OCI-LY3 (cell line): ENCODE measurements around the gene UNC119B.

Source experiments
- H2AFZ ChIP-seq: fragments of 200-600, 300-600 bp; shearing (Covaris generic); 2 replicates; pipeline ENCODE4 v1.6.0; 2014; ENCODE audit warnings: antibody characterized with exemption, low read depth, low read length
- H3K27ac ChIP-seq: fragments of 200-600, 300-600 bp; sonication (generic); 2 replicates; pipeline ENCODE4 v1.5.1; 2014; ENCODE audit warnings: mild to moderate bottlenecking, low read length, moderate library complexity, mixed read lengths
- H3K27me3 ChIP-seq: fragments of 200-600, 300-600 bp; sonication (generic); 2 replicates; pipeline ENCODE4 v1.6.1; 2014; ENCODE audit warnings: low read depth, low read length, mixed read lengths
- H3K36me3 ChIP-seq: fragments of 200-600, 300-600 bp; sonication (generic); replicated peaks from 2 replicates; pipeline ENCODE3; 2014; ENCODE audit warnings: low read depth, low read length, mixed read lengths
- H3K4me1 ChIP-seq: fragments of 300-600, 200-600 bp; sonication (generic); 2 replicates; pipeline ENCODE4 v1.6.1; 2014; ENCODE audit warnings: low read length, mixed read lengths
- H3K4me2 ChIP-seq: fragments of 200-600, 300-600 bp; sonication (generic); 2 replicates; pipeline ENCODE4 v1.6.1; 2014; ENCODE audit warnings: low read length, mixed read lengths
- H3K4me3 ChIP-seq: fragments of 300-600, 200-600 bp; sonication (generic); 2 replicates; pipeline ENCODE4 v1.5.1; 2014; ENCODE audit warnings: antibody characterized with exemption, mild to moderate bottlenecking, low read length, moderate library complexity
- H3K79me2 ChIP-seq: fragments of 300-600, 200-600 bp; shearing (Covaris generic); 2 replicates; pipeline ENCODE4 v1.6.1; 2014; ENCODE audit warnings: mild to moderate bottlenecking, low read length, mixed read lengths
- H3K9ac ChIP-seq: fragments of 300-600, 200-600 bp; shearing (Covaris generic); 2 replicates; pipeline ENCODE4 v1.6.0; 2014; ENCODE audit warnings: mild to moderate bottlenecking, low read length, moderate library complexity
- H3K9me3 ChIP-seq: fragments of 200-600, 300-600 bp; shearing (Covaris generic); 2 replicates; pipeline ENCODE4 v1.6.1; 2014; ENCODE audit warnings: low read length, mixed read lengths; ENCODE audit not compliant: insufficient read depth
- H4K20me1 ChIP-seq: fragments of 200-600, 300-600 bp; sonication (generic); 2 replicates; pipeline ENCODE4 v1.6.1; 2016; ENCODE audit warnings: low read length, mixed read lengths; ENCODE audit not compliant: insufficient read depth
- EZH2phosphoT487 ChIP-seq: fragments of 200-600 bp; shearing (Covaris generic); IDR thresholded peaks from 2 replicates; pipeline ENCODE4 v1.6.1; 2018; ENCODE audit warnings: antibody characterized with exemption, mixed run types, low read depth
- TF ChIP-seq, protein P1 (sequence below): fragments of 200-600, 300-600 bp; sonication (generic); IDR thresholded peaks from 2 replicates; pipeline ENCODE4 v1.5.1; 2014; ENCODE audit warnings: antibody characterized with exemption, low read length, low read depth

Gene UNC119B

GRCh38 chr12:120689397-120690082, 20.7 kb upstream of the UNC119B start:
- Histone ChIP-seq H3K4me3 (peak overlapping the region; percentile 98; the same call in 1 of the 2 replicates), H3K79me2 (peaks cover 76% of the 10 kb centered on the region)

DNA sequence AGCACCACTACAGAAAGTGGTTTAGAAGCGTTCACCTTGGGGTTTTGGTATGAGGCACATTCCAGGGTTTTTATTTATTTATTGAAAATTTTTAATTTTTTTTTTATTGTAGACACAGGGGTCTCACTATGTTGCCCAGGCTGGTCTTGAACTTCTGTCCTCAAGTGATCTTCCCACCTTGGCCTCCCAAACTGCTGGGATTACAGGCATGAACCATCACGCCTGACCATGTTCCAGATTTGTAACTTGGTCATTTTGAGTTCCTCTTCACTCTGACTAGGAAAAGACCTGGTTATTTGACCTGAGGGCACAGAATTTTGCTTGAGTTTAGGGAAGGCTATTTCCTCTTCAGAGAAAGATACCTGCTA, 20.2 kb upstream of the UNC119B start:
- Histone ChIP-seq H3K9me3 (no peaks in the 10 kb centered on the region), H3K4me2 (no peak overlapping the region), H3K36me3 (peaks cover 35% of the 10 kb centered on the region), H3K27me3 (no peaks in the 10 kb centered on the region), H4K20me1 (peaks cover 60% of the 10 kb centered on the region), H3K79me2 (peaks cover 79% of the 10 kb centered on the region), H3K4me1 (peaks cover 25% of the 10 kb centered on the region), H3K27ac (no peak overlapping the region), H3K4me3 (no peak overlapping the region), H3K9ac (no peak overlapping the region), H2AFZ (no peak overlapping the region)
- TF ChIP-seq, protein P1, sequence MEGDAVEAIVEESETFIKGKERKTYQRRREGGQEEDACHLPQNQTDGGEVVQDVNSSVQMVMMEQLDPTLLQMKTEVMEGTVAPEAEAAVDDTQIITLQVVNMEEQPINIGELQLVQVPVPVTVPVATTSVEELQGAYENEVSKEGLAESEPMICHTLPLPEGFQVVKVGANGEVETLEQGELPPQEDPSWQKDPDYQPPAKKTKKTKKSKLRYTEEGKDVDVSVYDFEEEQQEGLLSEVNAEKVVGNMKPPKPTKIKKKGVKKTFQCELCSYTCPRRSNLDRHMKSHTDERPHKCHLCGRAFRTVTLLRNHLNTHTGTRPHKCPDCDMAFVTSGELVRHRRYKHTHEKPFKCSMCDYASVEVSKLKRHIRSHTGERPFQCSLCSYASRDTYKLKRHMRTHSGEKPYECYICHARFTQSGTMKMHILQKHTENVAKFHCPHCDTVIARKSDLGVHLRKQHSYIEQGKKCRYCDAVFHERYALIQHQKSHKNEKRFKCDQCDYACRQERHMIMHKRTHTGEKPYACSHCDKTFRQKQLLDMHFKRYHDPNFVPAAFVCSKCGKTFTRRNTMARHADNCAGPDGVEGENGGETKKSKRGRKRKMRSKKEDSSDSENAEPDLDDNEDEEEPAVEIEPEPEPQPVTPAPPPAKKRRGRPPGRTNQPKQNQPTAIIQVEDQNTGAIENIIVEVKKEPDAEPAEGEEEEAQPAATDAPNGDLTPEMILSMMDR: no peak
- no peak for TF ChIP-seq EZH2phosphoT487

More at GRCh38 chr12:120689397-120690082, 20.7 kb upstream of the UNC119B start:
- no peak overlapping the region for H2AFZ ChIP-seq
- peaks cover 30% of the 10 kb centered on the region for H3K4me1 ChIP-seq
- H3K27me3 ChIP-seq: no peaks in the 10 kb centered on the region
- no peak for TF ChIP-seq EZH2phosphoT487
- TF ChIP-seq, protein P1: no peak
- peak overlapping the region; percentile 95 for H3K4me2 ChIP-seq
- peaks cover 29% of the 10 kb centered on the region for H3K36me3 ChIP-seq
- no peak overlapping the region for H3K27ac ChIP-seq
- H3K9me3 ChIP-seq: no peaks in the 10 kb centered on the region
- no peak overlapping the region for H3K9ac ChIP-seq
- H4K20me1 ChIP-seq: peaks cover 58% of the 10 kb centered on the region

- no peak overlapping the region for H3K4me3 ChIP-seq
- H3K9me3 ChIP-seq: no peaks in the 10 kb centered on the region
- no peak overlapping the region for H3K9ac ChIP-seq
- TF ChIP-seq, protein P1: no peak
- TF ChIP-seq EZH2phosphoT487: no peak
- no peak overlapping the region for H3K27ac ChIP-seq
- H4K20me1 ChIP-seq: peaks cover 60% of the 10 kb centered on the region
- peaks cover 43% of the 10 kb centered on the region for H3K36me3 ChIP-seq
- H3K79me2 ChIP-seq: peaks cover 79% of the 10 kb centered on the region
- no peaks in the 10 kb centered on the region for H3K27me3 ChIP-seq
- no peak overlapping the region for H3K4me2 ChIP-seq
- no peak overlapping the region for H2AFZ ChIP-seq
- H3K4me1 ChIP-seq: peaks cover 21% of the 10 kb centered on the region
Observed at GRCh38 chr12:120690978-120691377, 19.3 kb upstream of the UNC119B start.

GRCh38 chr12:120692524-120693033, 17.7 kb upstream of the UNC119B start:
- Histone ChIP-seq H3K27ac (no peak overlapping the region), H3K4me1 (peaks cover 34% of the 10 kb centered on the region), H2AFZ (no peak overlapping the region), H3K79me2 (peaks cover 78% of the 10 kb centered on the region), H3K4me2 (no peak overlapping the region), H3K9ac (no peak overlapping the region), H3K4me3 (no peak overlapping the region), H4K20me1 (peaks cover 65% of the 10 kb centered on the region), H3K9me3 (no peaks in the 10 kb centered on the region), H3K36me3 (peaks cover 59% of the 10 kb centered on the region), H3K27me3 (no peaks in the 10 kb centered on the region)
- no peak for TF ChIP-seq EZH2phosphoT487
- TF ChIP-seq, protein P1: no peak
